H1 (cell line): Measurements from ENCODE around the gene CCS. TPM values are rescaled to one million over a fixed set of nuclear protein-coding genes. Genes with fewer than 3 reads are reported as not detected.
"Not testable (repeated sequence)": the region's sequence is repeated elsewhere in the genome, so short reads cannot be mapped to it uniquely, and the experiment has no call there.

Experiments used
- CTCF ChIA-PET: fragments of 300-600 bp; sonication (Branson Sonifier 250); formaldehyde crosslinking; loops from one replicate; lab custom pipeline; 2021; ENCODE audit not compliant: partially characterized antibody; lab: Charles Lee
- POLR2A ChIA-PET: fragments of 300-600 bp; sonication (Branson Sonifier 250); formaldehyde crosslinking; loops from one replicate; lab custom pipeline; 2021; ENCODE audit warnings: inconsistent platforms; ENCODE audit not compliant: partially characterized antibody; lab: Charles Lee
- DNase-seq, 2 experiments: peaks; one replicate each; pipeline versions ENCODE4 v3.0.0 to v3.0.0-alpha.2; 2010 to 2022; ENCODE audit warnings: low spot score in 2 of 2, low read depth in 1 of 2, mixed read lengths in 1 of 2
- FAIRE-seq: peaks from 2 replicates; lab custom pipeline; 2011; peaks lifted over from hg19 to GRCh38; lab: Jason Lieb, UNC
- H2AFZ ChIP-seq: 2 replicates; pipeline ENCODE4 v1.8.1; 2012; ENCODE audit warnings: low read length, inconsistent platforms
- H2AK5ac ChIP-seq: 2 replicates; pipeline ENCODE4 v1.6.1; 2013; ENCODE audit warnings: low read depth, low read length
- H2BK120ac ChIP-seq: replicated peaks from 2 replicates; pipeline ENCODE3; 2013; ENCODE audit warnings: low read depth, low read length, inconsistent platforms
- H2BK12ac ChIP-seq: 2 replicates; pipeline ENCODE4 v1.6.1; 2013; ENCODE audit warnings: low read depth, low read length
- H2BK15ac ChIP-seq: 2 replicates; pipeline ENCODE4 v1.6.1; 2013; ENCODE audit warnings: low read length
- H2BK20ac ChIP-seq: 2 replicates; pipeline ENCODE4 v1.6.1; 2013; ENCODE audit warnings: low read length
- H2BK5ac ChIP-seq: 2 replicates; pipeline ENCODE4 v1.6.1; 2013; ENCODE audit warnings: low read depth, low read length
- H3K14ac ChIP-seq: 2 replicates; pipeline ENCODE4 v1.6.1; 2013; ENCODE audit warnings: inconsistent platforms; ENCODE audit not compliant: insufficient read length
- H3K18ac ChIP-seq: 2 replicates; pipeline ENCODE4 v1.6.1; 2013; ENCODE audit warnings: low read length; ENCODE audit errors: extremely low read depth
- H3K23ac ChIP-seq: 2 replicates; pipeline ENCODE4 v1.6.1; 2013; ENCODE audit warnings: inconsistent platforms; ENCODE audit not compliant: insufficient read length
- H3K23me2 ChIP-seq: 2 replicates; pipeline ENCODE4 v1.6.1; 2013; ENCODE audit warnings: low read depth, low read length
- H3K27ac ChIP-seq: 2 replicates; pipeline ENCODE4 v1.6.1; 2011; ENCODE audit warnings: low read depth, low read length, inconsistent platforms
- H3K27me3 ChIP-seq, 4 experiments: replicated peaks in 1 of 4; 1 replicate in 1 of 4; 2 replicates in 3 of 4; pipeline versions ENCODE4 v1.6.1 to v1.8.1; 2011 to 2013; ENCODE audit warnings: low read length in 3 of 4, mild to moderate bottlenecking in 3 of 4, inconsistent platforms in 2 of 4, mixed read lengths in 2 of 4, moderate library complexity in 1 of 4; ENCODE audit not compliant: control insufficient read depth in 3 of 4, insufficient read depth in 3 of 4; ENCODE audit errors: extremely low read depth in 1 of 4
- H3K36me3 ChIP-seq, 4 experiments: 2 replicates each; pipeline versions ENCODE4 v1.6.1 to v1.8.1; 2011 to 2013; ENCODE audit warnings: mild to moderate bottlenecking in 4 of 4, low read length in 3 of 4, moderate library complexity in 2 of 4, control low read depth in 1 of 4, inconsistent platforms in 1 of 4; ENCODE audit not compliant: insufficient read depth in 4 of 4, control insufficient read depth in 2 of 4
- H3K4ac ChIP-seq: replicated peaks from 2 replicates; pipeline ENCODE3; 2013; ENCODE audit warnings: low read length, low read depth, mixed read lengths, inconsistent platforms; ENCODE audit not compliant: insufficient read length
- H3K4me1 ChIP-seq, 4 experiments: replicated peaks in 1 of 4; 1 replicate in 1 of 4; 2 replicates in 3 of 4; pipeline versions ENCODE4 v1.6.1 to v1.8.1; 2011 to 2013; ENCODE audit warnings: low read length in 3 of 4, inconsistent platforms in 2 of 4, mixed read lengths in 1 of 4; ENCODE audit not compliant: insufficient read depth in 4 of 4, control insufficient read depth in 3 of 4
- H3K4me2 ChIP-seq, 2 experiments: 2 replicates each; pipeline versions ENCODE4 v1.6.1 to v1.8.1; 2011 to 2013; ENCODE audit warnings: low read depth in 2 of 2, low read length in 2 of 2, control low read depth in 1 of 2, inconsistent platforms in 1 of 2, mild to moderate bottlenecking in 1 of 2; ENCODE audit not compliant: insufficient read depth in 1 of 2
- H3K4me3 ChIP-seq, 4 experiments: fragments of 200-600, 300-600 bp in 1 of 4; sonication (generic), shearing (Covaris generic), sonication (Bioruptor Twin) in 1 of 4; 2 replicates each; pipeline versions ENCODE4 v1.5.1 to v1.8.1; 2011 to 2016; ENCODE audit warnings: low read length in 4 of 4, low read depth in 3 of 4, control low read depth in 2 of 4, inconsistent platforms in 2 of 4, mild to moderate bottlenecking in 2 of 4, mixed read lengths in 1 of 4, moderate library complexity in 1 of 4; ENCODE audit not compliant: insufficient read depth in 2 of 4; ENCODE audit errors: extremely low read depth in 1 of 4
- H3K56ac ChIP-seq: replicated peaks from 2 replicates; pipeline ENCODE3; 2013; ENCODE audit warnings: low read depth, mild to moderate bottlenecking, mixed read lengths, low read length, inconsistent platforms; ENCODE audit not compliant: insufficient read length
- H3K79me1 ChIP-seq: 2 replicates; pipeline ENCODE4 v1.6.1; 2013; ENCODE audit warnings: low read depth, low read length, control low read depth
- H3K79me2 ChIP-seq, 2 experiments: 2 replicates each; pipeline versions ENCODE4 v1.6.1 to v1.8.1; 2012 to 2013; ENCODE audit warnings: low read length in 2 of 2, mild to moderate bottlenecking in 2 of 2, inconsistent platforms in 1 of 2; ENCODE audit not compliant: insufficient read depth in 2 of 2, control insufficient read depth in 1 of 2
- H3K9ac ChIP-seq, 4 experiments: replicated peaks in 1 of 4; 1 replicate in 1 of 4; 2 replicates in 3 of 4; pipeline versions ENCODE4 v1.6.1 to v1.8.1; 2011 to 2013; ENCODE audit warnings: low read depth in 3 of 4, low read length in 3 of 4, control low read depth in 2 of 4, mild to moderate bottlenecking in 2 of 4, moderate library complexity in 2 of 4, inconsistent platforms in 1 of 4; ENCODE audit errors: extremely low read depth in 1 of 4
- H3K9me3 ChIP-seq, 2 experiments: 2 replicates each; pipeline versions ENCODE4 v1.6.1 to v1.8.1; 2012 to 2013; ENCODE audit warnings: mild to moderate bottlenecking in 2 of 2, moderate library complexity in 2 of 2, control low read depth in 1 of 2, inconsistent platforms in 1 of 2, low read depth in 1 of 2, low read length in 1 of 2, mixed read lengths in 1 of 2; ENCODE audit not compliant: insufficient read depth in 2 of 2
- H4K20me1 ChIP-seq, 2 experiments: replicated peaks in 1 of 2; 2 replicates each; pipeline versions ENCODE3 to v1.8.1; 2011 to 2013; ENCODE audit warnings: inconsistent platforms in 2 of 2, low read length in 2 of 2, mild to moderate bottlenecking in 1 of 2; ENCODE audit not compliant: insufficient read depth in 2 of 2, control insufficient read depth in 1 of 2
- H4K5ac ChIP-seq: 2 replicates; pipeline ENCODE4 v1.6.1; 2013; ENCODE audit warnings: low read length, low read depth, mixed read lengths, inconsistent platforms; ENCODE audit not compliant: insufficient read length
- H4K8ac ChIP-seq: 2 replicates; pipeline ENCODE4 v1.8.0; 2013; ENCODE audit warnings: mild to moderate bottlenecking, moderate library complexity, low read length, inconsistent platforms; ENCODE audit not compliant: insufficient read depth; ENCODE audit errors: extremely low read depth
- H4K91ac ChIP-seq: replicated peaks from 2 replicates; pipeline ENCODE3; 2013; ENCODE audit warnings: low read length, mixed read lengths, inconsistent platforms; ENCODE audit not compliant: insufficient read length
- RAD21 ChIP-seq, 2 experiments: IDR thresholded peaks in 1 of 2; conservative IDR thresholded peaks in 1 of 2; 2 replicates each; pipeline ENCODE4 v1.6.1; 2011; ENCODE audit warnings: low read depth in 2 of 2, low read length in 2 of 2, improper control_type of control experiment in 1 of 2, inconsistent platforms in 1 of 2, mild to moderate bottlenecking in 1 of 2, moderate library complexity in 1 of 2
- WGBS, 2 experiments: shearing (Covaris generic) in 1 of 2; methylation state at CpG; one replicate each; pipeline versions ENCODE4 v1.1.6 to v1.1.7; 2013 to 2015; ENCODE audit warnings: low lambda C conversion rate in 2 of 2, mixed read lengths in 2 of 2, inconsistent platforms in 1 of 2, low coverage in 1 of 2, missing lambda C conversion rate in 1 of 2; ENCODE audit not compliant: insufficient replicate concordance in 2 of 2, insufficient coverage in 1 of 2, insufficient read length in 1 of 2; ENCODE audit errors: extremely low coverage in 1 of 2, missing lambda C conversion rate in 1 of 2; 5-methylcytosine and 5-hydroxymethylcytosine counted together
- polyA plus RNA-seq, 7 experiments: library from polyadenylated mRNA; depleted of rRNA in 3 of 7; stranded (reverse) in 5 of 7; unstranded in 2 of 7; fragments of >200 nt in 5 of 7; fragments of 200-250 nt in 2 of 7; gene quantifications; 1 replicate in 5 of 7; 2 replicates in 1 of 7; 4 replicates in 1 of 7; pipeline versions ENCODE4 v1.2.1 to v1.2.3, GENCODE V29; 2011 to 2013; ENCODE audit warnings: missing spikeins in 2 of 7, mixed read lengths in 2 of 7
- total RNA-seq: library from RNA; stranded (reverse); fragmentation: NEBNext Ultra II Directional; extraction: Animal tissue kit (Norgen Biotek cat#: 25700); gene quantifications from 2 replicates; pipeline ENCODE4 v1.2.1, GENCODE V29; 2021

CCS gene
- total and polyA plus RNA-seq, 2 of the 8 experiments (the other 6 are each of a cell fraction or from before 2014, with no cell fraction given) = 37.1 to 37.7 TPM

- peak in 1 of 2 experiments; percentile 52; a peak in 2 of 4 replicates for TF ChIP-seq RAD21 (IDR thresholded peaks at IDR 0.05 in 1 of 2, conservative IDR thresholded peaks at IDR 0.05 in 1 of 2; ENCODE audit: low read depth in 2 of 2, low read length in 2 of 2)
These were observed 49.5 kb upstream of the CCS start (continued) for GRCh38 chr11:66543263-66544107.

GRCh38 chr11:66544952-66545351 is 48.0 kb upstream of the CCS start:
- not testable (repeated sequence) for H4K5ac ChIP-seq, H3K27me3 ChIP-seq, H3K56ac ChIP-seq, H4K91ac ChIP-seq, H4K8ac ChIP-seq, DNase-seq, H3K23me2 ChIP-seq, H2BK15ac ChIP-seq, H2BK120ac ChIP-seq, H2BK12ac ChIP-seq, H3K9me3 ChIP-seq, H3K9ac ChIP-seq, H2BK5ac ChIP-seq, H2BK20ac ChIP-seq, H3K36me3 ChIP-seq, H2AFZ ChIP-seq, H3K4ac ChIP-seq, H3K79me2 ChIP-seq, H3K18ac ChIP-seq, FAIRE-seq, H3K23ac ChIP-seq, H4K20me1 ChIP-seq, H3K27ac ChIP-seq, H3K14ac ChIP-seq, H2AK5ac ChIP-seq, H3K79me1 ChIP-seq
- CTCF ChIA-PET = interaction anchor here (1.4 to 1.8 kb wide), 2 partner anchors 33 to 66 kb away, joined by 3 read pairs; no protein-coding TSS in a partner anchor
- POLR2A ChIA-PET = interaction anchor here (0.8 to 7.9 kb wide), 11 partner anchors 10 to 94 kb away, joined by 3 to 54 read pairs (median 12); partner anchors contain the start of genes BBS1, CTSF, DPP3 and RBM14
- Histone ChIP-seq H3K4me3 (peak overlapping the region in 3 of 4 experiments; percentile 71 to 84 (median 74); a peak in 6 of 8 replicates), H3K4me2 (peak overlapping the region; percentile 50 to 72), H3K4me1 (peaks cover 0 to 17% (median 11%) of the 10 kb centered on the region in 4 experiments; a peak in 6 of 7 replicates)
- WGBS, 2 experiments = 82% methylated on average over 14 of the region's 14 CpGs; no CpG with 5 or more reads in 1 of the 2 experiments
